Activated CD4-positive, alpha-beta T cell treated with anti-CD3 and anti-CD28 coated beads, Interleukin-2, amount 10 ng/mL, durations not matched to agents 7 days and 5 days (primary cell): ENCODE measurements around the gene CACNG4. TPM values are rescaled to one million over a fixed set of nuclear protein-coding genes. Genes with fewer than 3 reads are reported as not detected.

Experiments
- CTCF ChIA-PET: fragments of 350-600 bp; sonication (Branson Sonifier 250); formaldehyde crosslinking; loops from one replicate; lab custom pipeline; 2021; ENCODE audit warnings: antibody characterized with exemption; lab: Charles Lee
- POLR2A ChIA-PET: fragments of 350-600 bp; sonication (Branson Sonifier 250); formaldehyde crosslinking; loops from one replicate; lab custom pipeline; 2021; ENCODE audit warnings: antibody characterized with exemption; lab: Charles Lee
- DNase-seq: peaks from one replicate; pipeline ENCODE4 v3.0.0-alpha.2; 2020
- H3K27ac Mint-ChIP-seq: one replicate; pipeline ENCODE4 v1.8.0; 2021; ENCODE audit warnings: mild to moderate bottlenecking, moderate library complexity, mixed read lengths
- H3K27me3 Mint-ChIP-seq: one replicate; pipeline ENCODE4 v1.8.0; 2021; ENCODE audit warnings: mixed read lengths
- H3K36me3 Mint-ChIP-seq: one replicate; pipeline ENCODE4 v1.8.0; 2021; ENCODE audit warnings: low read depth, mixed read lengths
- H3K4me1 Mint-ChIP-seq: one replicate; pipeline ENCODE4 v1.8.0; 2021; ENCODE audit warnings: mixed read lengths
- H3K4me3 Mint-ChIP-seq: one replicate; pipeline ENCODE4 v1.8.0; 2021; ENCODE audit warnings: mild to moderate bottlenecking, moderate library complexity, mixed read lengths
- H3K9me3 Mint-ChIP-seq: one replicate; pipeline ENCODE4 v1.8.0; 2021; ENCODE audit warnings: mixed read lengths
- total RNA-seq, 2 experiments: library from RNA; stranded (reverse); gene quantifications; one replicate each; pipeline ENCODE4 v1.2.3, GENCODE V29; 2021

Gene CACNG4
- not detected for total RNA-seq

- no peak within 1 kb of the TSS for H3K27ac Mint-ChIP-seq
- ChIA-PET CTCF (no interaction called here), POLR2A (no interaction called here)
- H3K4me1 Mint-ChIP-seq: peaks cover 13% of the 10 kb centered on the region
- H3K27me3 Mint-ChIP-seq: peaks cover 63% of the 10 kb centered on the region
- no peaks in the 10 kb centered on the region for H3K36me3 Mint-ChIP-seq
- DNase-seq: no peak
- peak within 1 kb of the TSS; percentile 50 for H3K4me3 Mint-ChIP-seq
- no peaks in the 10 kb centered on the region for H3K9me3 Mint-ChIP-seq
Measured at GRCh38 chr17:66963909-66964771, at the start of gene CACNG4. Gene CACNG4 (plus strand): TSS chr17:66964707. CDS start chr17:66964912, 205 bp downstream.

GRCh38 chr17:66915204-66915611 lies 49.3 kb upstream of the CACNG4 start:
- Mint-ChIP-seq H3K27me3 (peaks cover 5% of the 10 kb centered on the region), H3K4me1 (no peaks in the 10 kb centered on the region), H3K27ac (no peak overlapping the region), H3K9me3 (no peaks in the 10 kb centered on the region), H3K4me3 (no peak overlapping the region), H3K36me3 (no peaks in the 10 kb centered on the region)
- POLR2A ChIA-PET: no interaction called here
- DNase-seq: no peak
- CTCF ChIA-PET: no interaction called here

GRCh38 chr17:66915792-66916191 lies 48.7 kb upstream of the CACNG4 start:
- Mint-ChIP-seq H3K4me1 (no peaks in the 10 kb centered on the region), H3K9me3 (no peaks in the 10 kb centered on the region), H3K4me3 (no peak overlapping the region), H3K36me3 (no peaks in the 10 kb centered on the region), H3K27ac (no peak overlapping the region), H3K27me3 (peaks cover 9% of the 10 kb centered on the region)
- DNase-seq: no peak
- CTCF ChIA-PET: no interaction called here
- POLR2A ChIA-PET: no interaction called here

GRCh38 chr17:66916946-66917345 lies 47.6 kb upstream of the CACNG4 start:
- ChIA-PET CTCF (no interaction called here), POLR2A (no interaction called here)
- Mint-ChIP-seq H3K27me3 (peaks cover 9% of the 10 kb centered on the region), H3K27ac (no peak overlapping the region), H3K4me1 (no peaks in the 10 kb centered on the region), H3K36me3 (no peaks in the 10 kb centered on the region), H3K4me3 (no peak overlapping the region), H3K9me3 (no peaks in the 10 kb centered on the region)
- no peak for DNase-seq

- no peak for DNase-seq
- Mint-ChIP-seq H3K9me3 (no peaks in the 10 kb centered on the region), H3K36me3 (no peaks in the 10 kb centered on the region), H3K27ac (no peak overlapping the region), H3K4me3 (no peak overlapping the region), H3K27me3 (peaks cover 17% of the 10 kb centered on the region), H3K4me1 (no peaks in the 10 kb centered on the region)
- CTCF ChIA-PET: no interaction called here
- POLR2A ChIA-PET: no interaction called here
Measured at GRCh38 chr17:66918896-66919295, 45.6 kb upstream of the CACNG4 start.

GRCh38 chr17:66920435-66920834 lies 44.1 kb upstream of the CACNG4 start:
- POLR2A ChIA-PET: no interaction called here
- CTCF ChIA-PET: interaction anchor here (1.0 to 1.3 kb wide), 2 partner anchors 10 to 23 kb away, joined by 3 read pairs; no protein-coding TSS in a partner anchor
- no peaks in the 10 kb centered on the region for H3K9me3 Mint-ChIP-seq

GRCh38 chr17:66920950-66921349 lies 43.6 kb upstream of the CACNG4 start:
- H3K36me3 Mint-ChIP-seq: no peaks in the 10 kb centered on the region
- no peak for DNase-seq
- no peak overlapping the region for H3K27ac Mint-ChIP-seq
- ChIA-PET POLR2A (no interaction called here), CTCF (interaction anchor here (1.0 to 1.3 kb wide), 2 partner anchors 11 to 22 kb away, joined by 3 read pairs; no protein-coding TSS in a partner anchor)
- H3K9me3 Mint-ChIP-seq: no peaks in the 10 kb centered on the region
- no peak overlapping the region for H3K4me3 Mint-ChIP-seq
- H3K4me1 Mint-ChIP-seq: no peaks in the 10 kb centered on the region
- peaks cover 26% of the 10 kb centered on the region for H3K27me3 Mint-ChIP-seq

More at GRCh38 chr17:66920435-66920834, 44.1 kb upstream of the CACNG4 start:
- Mint-ChIP-seq H3K27ac (no peak overlapping the region), H3K36me3 (no peaks in the 10 kb centered on the region), H3K4me3 (no peak overlapping the region), H3K4me1 (no peaks in the 10 kb centered on the region), H3K27me3 (peaks cover 23% of the 10 kb centered on the region)
- no peak for DNase-seq

GRCh38 chr17:66923886-66924285 lies 40.6 kb upstream of the CACNG4 start:
- CTCF ChIA-PET: no interaction called here
- POLR2A ChIA-PET: no interaction called here
- no peak for DNase-seq
- Mint-ChIP-seq H3K9me3 (no peaks in the 10 kb centered on the region), H3K27me3 (peaks cover 42% of the 10 kb centered on the region), H3K4me3 (no peak overlapping the region), H3K4me1 (no peaks in the 10 kb centered on the region), H3K27ac (no peak overlapping the region), H3K36me3 (no peaks in the 10 kb centered on the region)

GRCh38 chr17:66925811-66926500 lies 38.6 kb upstream of the CACNG4 start:
- ChIA-PET CTCF (interaction anchor here (0.5 kb wide), 1 partner anchor 147 kb away, joined by 3 read pairs; no protein-coding TSS in a partner anchor), POLR2A (no interaction called here)
- no peak for DNase-seq
- Mint-ChIP-seq H3K4me1 (no peaks in the 10 kb centered on the region), H3K9me3 (no peaks in the 10 kb centered on the region), H3K4me3 (no peak overlapping the region), H3K36me3 (no peaks in the 10 kb centered on the region), H3K27ac (no peak overlapping the region), H3K27me3 (peaks cover 38% of the 10 kb centered on the region)

GRCh38 chr17:66928949-66929348 lies 35.6 kb upstream of the CACNG4 start:
- POLR2A ChIA-PET: no interaction called here
- Mint-ChIP-seq H3K9me3 (no peaks in the 10 kb centered on the region), H3K27me3 (peaks cover 28% of the 10 kb centered on the region), H3K4me3 (no peak overlapping the region), H3K36me3 (no peaks in the 10 kb centered on the region), H3K4me1 (no peaks in the 10 kb centered on the region), H3K27ac (no peak overlapping the region)
- CTCF ChIA-PET: no interaction called here
- DNase-seq: no peak

GRCh38 chr17:66929591-66929990 lies 34.9 kb upstream of the CACNG4 start:
- ChIA-PET POLR2A (no interaction called here), CTCF (no interaction called here)
- Mint-ChIP-seq H3K27ac (no peak overlapping the region), H3K4me3 (no peak overlapping the region), H3K27me3 (peaks cover 23% of the 10 kb centered on the region), H3K9me3 (no peaks in the 10 kb centered on the region), H3K4me1 (no peaks in the 10 kb centered on the region), H3K36me3 (no peaks in the 10 kb centered on the region)
- DNase-seq: no peak

GRCh38 chr17:66930933-66931332 lies 33.6 kb upstream of the CACNG4 start:
- no peak for DNase-seq
- POLR2A ChIA-PET: no interaction called here
- peaks cover 20% of the 10 kb centered on the region for H3K27me3 Mint-ChIP-seq
- H3K9me3 Mint-ChIP-seq: peaks cover 3% of the 10 kb centered on the region
- no peaks in the 10 kb centered on the region for H3K36me3 Mint-ChIP-seq
- H3K4me3 Mint-ChIP-seq: no peak overlapping the region
- no peak overlapping the region for H3K27ac Mint-ChIP-seq
- CTCF ChIA-PET: interaction anchor here (0.8 kb wide), 1 partner anchor 9 kb away, joined by 3 read pairs; no protein-coding TSS in a partner anchor
- H3K4me1 Mint-ChIP-seq: no peaks in the 10 kb centered on the region

- no peak for DNase-seq
- no peak overlapping the region for H3K27ac Mint-ChIP-seq
- H3K36me3 Mint-ChIP-seq: no peaks in the 10 kb centered on the region
- H3K9me3 Mint-ChIP-seq: peaks cover 6% of the 10 kb centered on the region
- peaks cover 11% of the 10 kb centered on the region for H3K27me3 Mint-ChIP-seq
- ChIA-PET CTCF (no interaction called here), POLR2A (no interaction called here)
- H3K4me3 Mint-ChIP-seq: no peak overlapping the region
- no peaks in the 10 kb centered on the region for H3K4me1 Mint-ChIP-seq
Measured at GRCh38 chr17:66932311-66932710, 32.2 kb upstream of the CACNG4 start.
